ENCODE data around the gene MAN1B1.

Gene MAN1B1

GRCh38 chr9:137086531-137087408 lies at the start of gene MAN1B1:
TSS of gene MAN1B1 (plus strand) at chr9:137086985. CDS start at chr9:137087000, 15 bp downstream.
- Histone ChIP-seq H3K36me3 (ENCODE audit: control insufficient read depth, insufficient read depth, low read length) (peaks cover 20% of the 10 kb centered on the region), H3K9me3 (ENCODE audit: control insufficient read depth, insufficient read depth, low read length) (no peaks in the 10 kb centered on the region), H3K9ac (ENCODE audit: low read depth, low read length) (peak within 1 kb of the TSS; percentile 66), H3K4me1 (ENCODE audit: control insufficient read depth, insufficient read depth, low read length) (peaks cover 5% of the 10 kb centered on the region; the same call in 1 of the 2 replicates), H3K27ac (ENCODE audit: low read depth, low read length) (peak within 1 kb of the TSS; percentile 83), H3K27me3 (ENCODE audit: control insufficient read depth, insufficient read depth, low read length) (peaks cover 7% of the 10 kb centered on the region; the same call in 1 of the 2 replicates), H3K4me3 (ENCODE audit: low read depth, low read length) (peak within 1 kb of the TSS; percentile 77)

GRCh38 chr9:137037035-137037434 lies 49.8 kb upstream of the MAN1B1 start:
- Histone ChIP-seq H3K27me3 (ENCODE audit: control insufficient read depth, insufficient read depth, low read length) (no peaks in the 10 kb centered on the region), H3K4me1 (ENCODE audit: control insufficient read depth, insufficient read depth, low read length) (no peaks in the 10 kb centered on the region), H3K27ac (ENCODE audit: low read depth, low read length) (no peak overlapping the region), H3K9ac (ENCODE audit: low read depth, low read length) (no peak overlapping the region), H3K9me3 (ENCODE audit: control insufficient read depth, insufficient read depth, low read length) (no peaks in the 10 kb centered on the region), H3K36me3 (ENCODE audit: control insufficient read depth, insufficient read depth, low read length) (peaks cover 11% of the 10 kb centered on the region), H3K4me3 (ENCODE audit: low read depth, low read length) (no peak overlapping the region)

GRCh38 chr9:137037483-137037882 lies 49.3 kb upstream of the MAN1B1 start:
- Histone ChIP-seq H3K4me3 (ENCODE audit: low read depth, low read length) (no peak overlapping the region), H3K9me3 (ENCODE audit: control insufficient read depth, insufficient read depth, low read length) (no peaks in the 10 kb centered on the region), H3K9ac (ENCODE audit: low read depth, low read length) (no peak overlapping the region), H3K4me1 (ENCODE audit: control insufficient read depth, insufficient read depth, low read length) (no peaks in the 10 kb centered on the region), H3K36me3 (ENCODE audit: control insufficient read depth, insufficient read depth, low read length) (peaks cover 11% of the 10 kb centered on the region), H3K27ac (ENCODE audit: low read depth, low read length) (no peak overlapping the region), H3K27me3 (ENCODE audit: control insufficient read depth, insufficient read depth, low read length) (no peaks in the 10 kb centered on the region)

- H3K27ac ChIP-seq (ENCODE audit: low read depth, low read length): no peak overlapping the region
- no peaks in the 10 kb centered on the region for H3K4me1 ChIP-seq (ENCODE audit: control insufficient read depth, insufficient read depth, low read length)
- no peak overlapping the region for H3K4me3 ChIP-seq (ENCODE audit: low read depth, low read length)
- no peaks in the 10 kb centered on the region for H3K9me3 ChIP-seq (ENCODE audit: control insufficient read depth, insufficient read depth, low read length)
- H3K27me3 ChIP-seq (ENCODE audit: control insufficient read depth, insufficient read depth, low read length): no peaks in the 10 kb centered on the region
- H3K9ac ChIP-seq (ENCODE audit: low read depth, low read length): no peak overlapping the region
- peaks cover 11% of the 10 kb centered on the region for H3K36me3 ChIP-seq (ENCODE audit: control insufficient read depth, insufficient read depth, low read length)
These were observed 47.9 kb upstream of the MAN1B1 start for GRCh38 chr9:137038916-137039315.

GRCh38 chr9:137039611-137040366 lies 47.0 kb upstream of the MAN1B1 start:
- Histone ChIP-seq H3K9me3 (ENCODE audit: control insufficient read depth, insufficient read depth, low read length) (no peaks in the 10 kb centered on the region), H3K27ac (ENCODE audit: low read depth, low read length) (no peak overlapping the region), H3K9ac (ENCODE audit: low read depth, low read length) (no peak overlapping the region), H3K4me3 (ENCODE audit: low read depth, low read length) (no peak overlapping the region), H3K27me3 (ENCODE audit: control insufficient read depth, insufficient read depth, low read length) (peaks cover 4% of the 10 kb centered on the region), H3K36me3 (ENCODE audit: control insufficient read depth, insufficient read depth, low read length) (peaks cover 11% of the 10 kb centered on the region), H3K4me1 (ENCODE audit: control insufficient read depth, insufficient read depth, low read length) (0 out of 2 replicates have a peak, but pooled peaks cover under 1% of the 10 kb centered on the region)

GRCh38 chr9:137040568-137040967 lies 46.2 kb upstream of the MAN1B1 start:
- peaks cover 11% of the 10 kb centered on the region for H3K36me3 ChIP-seq (ENCODE audit: control insufficient read depth, insufficient read depth, low read length)
- H3K27ac ChIP-seq (ENCODE audit: low read depth, low read length): no peak overlapping the region
- no peaks in the 10 kb centered on the region for H3K9me3 ChIP-seq (ENCODE audit: control insufficient read depth, insufficient read depth, low read length)
- H3K4me3 ChIP-seq (ENCODE audit: low read depth, low read length): no peak overlapping the region
- H3K4me1 ChIP-seq (ENCODE audit: control insufficient read depth, insufficient read depth, low read length): 0 out of 2 replicates have a peak, but pooled peaks cover 3% of the 10 kb centered on the region
- H3K9ac ChIP-seq (ENCODE audit: low read depth, low read length): no peak overlapping the region
- peaks cover 11% of the 10 kb centered on the region for H3K27me3 ChIP-seq (ENCODE audit: control insufficient read depth, insufficient read depth, low read length)

- Histone ChIP-seq H3K27me3 (ENCODE audit: control insufficient read depth, insufficient read depth, low read length) (peaks cover 11% of the 10 kb centered on the region), H3K9ac (ENCODE audit: low read depth, low read length) (no peak overlapping the region), H3K36me3 (ENCODE audit: control insufficient read depth, insufficient read depth, low read length) (peaks cover 11% of the 10 kb centered on the region), H3K27ac (ENCODE audit: low read depth, low read length) (no peak overlapping the region), H3K4me3 (ENCODE audit: low read depth, low read length) (no peak overlapping the region), H3K4me1 (ENCODE audit: control insufficient read depth, insufficient read depth, low read length) (0 out of 2 replicates have a peak, but pooled peaks cover 3% of the 10 kb centered on the region), H3K9me3 (ENCODE audit: control insufficient read depth, insufficient read depth, low read length) (no peaks in the 10 kb centered on the region)
These were observed 45.7 kb upstream of the MAN1B1 start for GRCh38 chr9:137041124-137041523.

- Histone ChIP-seq H3K9me3 (ENCODE audit: control insufficient read depth, insufficient read depth, low read length) (no peaks in the 10 kb centered on the region), H3K4me1 (ENCODE audit: control insufficient read depth, insufficient read depth, low read length) (0 out of 2 replicates have a peak, but pooled peaks cover 3% of the 10 kb centered on the region), H3K4me3 (ENCODE audit: low read depth, low read length) (no peak overlapping the region), H3K27me3 (ENCODE audit: control insufficient read depth, insufficient read depth, low read length) (peaks cover 26% of the 10 kb centered on the region), H3K36me3 (ENCODE audit: control insufficient read depth, insufficient read depth, low read length) (peaks cover 11% of the 10 kb centered on the region), H3K27ac (ENCODE audit: low read depth, low read length) (no peak overlapping the region), H3K9ac (ENCODE audit: low read depth, low read length) (no peak overlapping the region)
These were observed 43.7 kb upstream of the MAN1B1 start for GRCh38 chr9:137042751-137043727.

- H3K9ac ChIP-seq (ENCODE audit: low read depth, low read length): no peak overlapping the region
- peaks cover 9% of the 10 kb centered on the region for H3K36me3 ChIP-seq (ENCODE audit: control insufficient read depth, insufficient read depth, low read length)
- peaks cover 30% of the 10 kb centered on the region for H3K27me3 ChIP-seq (ENCODE audit: control insufficient read depth, insufficient read depth, low read length)
- H3K4me3 ChIP-seq (ENCODE audit: low read depth, low read length): no peak overlapping the region
- H3K9me3 ChIP-seq (ENCODE audit: control insufficient read depth, insufficient read depth, low read length): no peaks in the 10 kb centered on the region
- H3K4me1 ChIP-seq (ENCODE audit: control insufficient read depth, insufficient read depth, low read length): 0 out of 2 replicates have a peak, but pooled peaks cover 3% of the 10 kb centered on the region
- no peak overlapping the region for H3K27ac ChIP-seq (ENCODE audit: low read depth, low read length)
These were observed 42.7 kb upstream of the MAN1B1 start for GRCh38 chr9:137044037-137044436.

- Histone ChIP-seq H3K9ac (ENCODE audit: low read depth, low read length) (no peak overlapping the region), H3K4me1 (ENCODE audit: control insufficient read depth, insufficient read depth, low read length) (0 out of 2 replicates have a peak, but pooled peaks cover 3% of the 10 kb centered on the region), H3K27me3 (ENCODE audit: control insufficient read depth, insufficient read depth, low read length) (peaks cover 36% of the 10 kb centered on the region), H3K4me3 (ENCODE audit: low read depth, low read length) (peak overlapping the region; percentile 65), H3K36me3 (ENCODE audit: control insufficient read depth, insufficient read depth, low read length) (peaks cover 3% of the 10 kb centered on the region), H3K27ac (ENCODE audit: low read depth, low read length) (no peak overlapping the region), H3K9me3 (ENCODE audit: control insufficient read depth, insufficient read depth, low read length) (no peaks in the 10 kb centered on the region)
These were observed 42.1 kb upstream of the MAN1B1 start for GRCh38 chr9:137044502-137045177.

Data from HUES48 (cell line).